Astrocyte of the cerebellum (primary cell): ENCODE results near the gene TIPRL.

Experiments used
- DNase-seq: peaks from one replicate; pipeline ENCODE4 v3.0.0-alpha.2; 2011; ENCODE audit warnings: low read depth
- H3K4me3 ChIP-seq: 2 replicates; pipeline ENCODE4 v1.5.1; 2011; ENCODE audit warnings: mild to moderate bottlenecking, low read depth, low read length, moderate library complexity
- in situ Hi-C: cut with HindIII; loops from 2 replicates; pipeline ENCODE4 v1.10.0; 2017; ENCODE audit warnings: low sequenced_read_pairs
- TF ChIP-seq, protein P1 (sequence below): IDR thresholded peaks from 2 replicates; pipeline ENCODE4 v1.5.1; 2012; ENCODE audit warnings: low read length, low read depth, moderate library complexity, mild to moderate bottlenecking; ENCODE audit errors: missing control alignments

The TIPRL gene

GRCh38 chr1:168243636-168244212, 65.0 kb downstream of the TIPRL start:
- no peak overlapping the region for H3K4me3 ChIP-seq
- TF ChIP-seq, protein P1, sequence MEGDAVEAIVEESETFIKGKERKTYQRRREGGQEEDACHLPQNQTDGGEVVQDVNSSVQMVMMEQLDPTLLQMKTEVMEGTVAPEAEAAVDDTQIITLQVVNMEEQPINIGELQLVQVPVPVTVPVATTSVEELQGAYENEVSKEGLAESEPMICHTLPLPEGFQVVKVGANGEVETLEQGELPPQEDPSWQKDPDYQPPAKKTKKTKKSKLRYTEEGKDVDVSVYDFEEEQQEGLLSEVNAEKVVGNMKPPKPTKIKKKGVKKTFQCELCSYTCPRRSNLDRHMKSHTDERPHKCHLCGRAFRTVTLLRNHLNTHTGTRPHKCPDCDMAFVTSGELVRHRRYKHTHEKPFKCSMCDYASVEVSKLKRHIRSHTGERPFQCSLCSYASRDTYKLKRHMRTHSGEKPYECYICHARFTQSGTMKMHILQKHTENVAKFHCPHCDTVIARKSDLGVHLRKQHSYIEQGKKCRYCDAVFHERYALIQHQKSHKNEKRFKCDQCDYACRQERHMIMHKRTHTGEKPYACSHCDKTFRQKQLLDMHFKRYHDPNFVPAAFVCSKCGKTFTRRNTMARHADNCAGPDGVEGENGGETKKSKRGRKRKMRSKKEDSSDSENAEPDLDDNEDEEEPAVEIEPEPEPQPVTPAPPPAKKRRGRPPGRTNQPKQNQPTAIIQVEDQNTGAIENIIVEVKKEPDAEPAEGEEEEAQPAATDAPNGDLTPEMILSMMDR = no peak
- DNase-seq = no peak
- in situ Hi-C loops = no loop called here

GRCh38 chr1:168245042-168245441, 66.3 kb downstream of the TIPRL start:
- in situ Hi-C loops = no loop called here
- TF ChIP-seq, protein P1 = no peak
- no peak for DNase-seq
- no peak overlapping the region for H3K4me3 ChIP-seq

DNA sequence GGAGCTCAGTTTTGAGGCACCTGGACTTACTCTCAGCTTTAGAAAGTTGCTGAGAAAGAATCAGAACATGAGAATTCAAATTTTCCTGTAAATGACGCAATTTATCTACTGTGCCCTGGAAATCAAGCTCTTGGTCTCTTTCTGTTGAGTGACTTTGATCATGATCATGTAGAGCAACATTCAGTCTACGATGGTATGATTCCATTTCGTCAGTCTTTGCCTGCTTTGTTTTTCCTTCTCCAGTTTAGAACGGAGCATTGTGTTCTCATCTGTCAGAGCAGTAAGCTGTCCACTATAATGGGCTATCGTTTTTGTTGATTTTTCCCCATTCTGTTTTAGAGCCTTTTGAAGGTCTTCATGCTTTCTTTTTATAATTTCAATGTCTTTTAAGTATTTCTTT, 67.7 kb downstream of the TIPRL start:
- TF ChIP-seq, protein P1 = no peak
- no peak for DNase-seq
- in situ Hi-C loops = no loop called here
- H3K4me3 ChIP-seq = no peak overlapping the region
